Measurements from ENCODE around the gene TTC6.

DNA sequence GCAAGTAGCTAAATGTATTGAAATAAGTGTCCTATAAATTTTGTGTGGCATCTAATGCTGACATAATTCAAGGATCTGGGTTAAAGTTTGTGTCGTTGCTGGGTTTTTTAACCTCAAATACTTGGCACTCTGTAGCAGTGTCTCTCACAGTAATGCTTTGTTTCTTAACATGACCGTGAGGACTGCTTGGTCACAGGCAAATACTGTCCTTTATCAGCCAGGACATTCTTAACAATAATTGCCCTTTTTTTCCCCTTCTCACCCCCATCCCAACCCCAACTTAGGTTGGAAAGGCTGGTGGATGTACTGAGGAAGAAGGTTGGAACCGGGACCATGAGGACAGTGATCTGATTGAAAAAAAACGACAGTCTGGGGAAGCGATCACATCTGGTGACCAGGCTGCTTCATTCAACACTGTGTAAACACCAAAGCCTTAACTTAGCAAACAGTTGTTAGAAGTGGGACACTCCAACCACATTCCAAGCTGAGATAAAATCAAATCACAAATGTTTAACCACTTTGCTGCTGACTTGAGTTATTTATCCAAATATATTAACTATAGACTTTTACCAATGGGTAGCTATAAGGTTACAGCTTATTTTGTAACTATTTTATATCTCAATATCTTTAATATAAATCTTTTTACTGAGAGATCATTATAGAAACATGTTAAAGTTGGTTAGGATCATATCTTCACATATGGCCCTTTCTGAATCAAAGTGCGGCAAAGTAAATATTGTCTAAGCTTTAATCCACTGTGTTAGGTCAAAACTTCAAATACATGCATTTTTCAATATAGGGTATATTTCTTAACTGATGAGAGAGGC is 48.6 kb upstream of the TTC6 start:
- peak; percentile 20 to 39 for TF ChIP-seq RAD21 (IDR thresholded peaks at IDR 0.05)
- TF ChIP-seq, protein P1, sequence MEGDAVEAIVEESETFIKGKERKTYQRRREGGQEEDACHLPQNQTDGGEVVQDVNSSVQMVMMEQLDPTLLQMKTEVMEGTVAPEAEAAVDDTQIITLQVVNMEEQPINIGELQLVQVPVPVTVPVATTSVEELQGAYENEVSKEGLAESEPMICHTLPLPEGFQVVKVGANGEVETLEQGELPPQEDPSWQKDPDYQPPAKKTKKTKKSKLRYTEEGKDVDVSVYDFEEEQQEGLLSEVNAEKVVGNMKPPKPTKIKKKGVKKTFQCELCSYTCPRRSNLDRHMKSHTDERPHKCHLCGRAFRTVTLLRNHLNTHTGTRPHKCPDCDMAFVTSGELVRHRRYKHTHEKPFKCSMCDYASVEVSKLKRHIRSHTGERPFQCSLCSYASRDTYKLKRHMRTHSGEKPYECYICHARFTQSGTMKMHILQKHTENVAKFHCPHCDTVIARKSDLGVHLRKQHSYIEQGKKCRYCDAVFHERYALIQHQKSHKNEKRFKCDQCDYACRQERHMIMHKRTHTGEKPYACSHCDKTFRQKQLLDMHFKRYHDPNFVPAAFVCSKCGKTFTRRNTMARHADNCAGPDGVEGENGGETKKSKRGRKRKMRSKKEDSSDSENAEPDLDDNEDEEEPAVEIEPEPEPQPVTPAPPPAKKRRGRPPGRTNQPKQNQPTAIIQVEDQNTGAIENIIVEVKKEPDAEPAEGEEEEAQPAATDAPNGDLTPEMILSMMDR (IDR thresholded peaks at IDR 0.05; ENCODE audit: low read depth, low read length, missing input control), result no peak
- peak; percentile 75 for TF ChIP-seq SP1 (IDR thresholded peaks at IDR 0.05)
- peak; percentile 31 to 53 for TF ChIP-seq HNF4A (conservative IDR thresholded peaks at IDR 0.05)
- TF ChIP-seq, protein P2, sequence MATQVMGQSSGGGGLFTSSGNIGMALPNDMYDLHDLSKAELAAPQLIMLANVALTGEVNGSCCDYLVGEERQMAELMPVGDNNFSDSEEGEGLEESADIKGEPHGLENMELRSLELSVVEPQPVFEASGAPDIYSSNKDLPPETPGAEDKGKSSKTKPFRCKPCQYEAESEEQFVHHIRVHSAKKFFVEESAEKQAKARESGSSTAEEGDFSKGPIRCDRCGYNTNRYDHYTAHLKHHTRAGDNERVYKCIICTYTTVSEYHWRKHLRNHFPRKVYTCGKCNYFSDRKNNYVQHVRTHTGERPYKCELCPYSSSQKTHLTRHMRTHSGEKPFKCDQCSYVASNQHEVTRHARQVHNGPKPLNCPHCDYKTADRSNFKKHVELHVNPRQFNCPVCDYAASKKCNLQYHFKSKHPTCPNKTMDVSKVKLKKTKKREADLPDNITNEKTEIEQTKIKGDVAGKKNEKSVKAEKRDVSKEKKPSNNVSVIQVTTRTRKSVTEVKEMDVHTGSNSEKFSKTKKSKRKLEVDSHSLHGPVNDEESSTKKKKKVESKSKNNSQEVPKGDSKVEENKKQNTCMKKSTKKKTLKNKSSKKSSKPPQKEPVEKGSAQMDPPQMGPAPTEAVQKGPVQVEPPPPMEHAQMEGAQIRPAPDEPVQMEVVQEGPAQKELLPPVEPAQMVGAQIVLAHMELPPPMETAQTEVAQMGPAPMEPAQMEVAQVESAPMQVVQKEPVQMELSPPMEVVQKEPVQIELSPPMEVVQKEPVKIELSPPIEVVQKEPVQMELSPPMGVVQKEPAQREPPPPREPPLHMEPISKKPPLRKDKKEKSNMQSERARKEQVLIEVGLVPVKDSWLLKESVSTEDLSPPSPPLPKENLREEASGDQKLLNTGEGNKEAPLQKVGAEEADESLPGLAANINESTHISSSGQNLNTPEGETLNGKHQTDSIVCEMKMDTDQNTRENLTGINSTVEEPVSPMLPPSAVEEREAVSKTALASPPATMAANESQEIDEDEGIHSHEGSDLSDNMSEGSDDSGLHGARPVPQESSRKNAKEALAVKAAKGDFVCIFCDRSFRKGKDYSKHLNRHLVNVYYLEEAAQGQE (IDR thresholded peaks at IDR 0.05), result no peak
- TF ChIP-seq NR2F2 (IDR thresholded peaks at IDR 0.05), result no peak
- no peak for TF ChIP-seq JUND (IDR thresholded peaks at IDR 0.05)
- no peak for TF ChIP-seq YY1 (IDR thresholded peaks at IDR 0.05)
- TF ChIP-seq, protein P3, sequence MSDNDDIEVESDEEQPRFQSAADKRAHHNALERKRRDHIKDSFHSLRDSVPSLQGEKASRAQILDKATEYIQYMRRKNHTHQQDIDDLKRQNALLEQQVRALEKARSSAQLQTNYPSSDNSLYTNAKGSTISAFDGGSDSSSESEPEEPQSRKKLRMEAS (IDR thresholded peaks at IDR 0.05), result no peak
- no peak for TF ChIP-seq EGR1 (IDR thresholded peaks at IDR 0.05; ENCODE audit: low read depth in 2 of 2)
- TF ChIP-seq GABPA (IDR thresholded peaks at IDR 0.05 in 1 of 2, conservative IDR thresholded peaks at IDR 0.05 in 1 of 2), result no peak

Measured in liver (tissue), 3 donors.